ENCODE data around the gene BPGM. TPM values are rescaled to one million over a fixed set of nuclear protein-coding genes. Genes with fewer than 3 reads are reported as not detected.

Gene BPGM
- polyA plus RNA-seq, 2 donors = 9.5 to 27.1 TPM

GRCh38 chr7:134630237-134630636, 16.4 kb upstream of the BPGM start:
- H3K4me1 ChIP-seq (ENCODE audit: control insufficient read depth in 2 of 2, insufficient read depth in 2 of 2, low read length in 1 of 2) = no peaks in the 10 kb centered on the region

GRCh38 chr7:134630893-134631292, 15.8 kb upstream of the BPGM start:
- H3K27ac ChIP-seq (ENCODE audit: low read depth in 2 of 2, low read length in 1 of 2) = no peak overlapping the region
- H3K36me3 ChIP-seq (ENCODE audit: control insufficient read depth in 2 of 2, insufficient read depth in 2 of 2, low read length in 1 of 2) = no peaks in the 10 kb centered on the region
- no peak overlapping the region for H3K4me3 ChIP-seq (ENCODE audit: low read depth in 1 of 2, low read length in 2 of 2)

More at GRCh38 chr7:134630237-134630636, 16.4 kb upstream of the BPGM start:
- Histone ChIP-seq H3K4me3 (ENCODE audit: low read depth in 1 of 2, low read length in 2 of 2) (no peak overlapping the region), H3K36me3 (ENCODE audit: control insufficient read depth in 2 of 2, insufficient read depth in 2 of 2, low read length in 1 of 2) (no peaks in the 10 kb centered on the region), H3K27me3 (ENCODE audit: control insufficient read depth in 1 of 2, insufficient read depth in 2 of 2, low read length in 2 of 2) (no peaks in the 10 kb centered on the region), H3K27ac (ENCODE audit: low read depth in 2 of 2, low read length in 1 of 2) (no peak overlapping the region), H3K9me3 (ENCODE audit: control insufficient read depth in 2 of 2, insufficient read depth in 1 of 2, low read depth in 1 of 2, low read length in 1 of 2) (no peaks in the 10 kb centered on the region)
- 62 to 81% methylated on average over 1 of the region's 1 CpG for WGBS, 2 donors

GRCh38 chr7:134632052-134632451, 14.6 kb upstream of the BPGM start:
- no peak overlapping the region for H3K27ac ChIP-seq (ENCODE audit: low read depth in 2 of 2, low read length in 1 of 2)

More at GRCh38 chr7:134630893-134631292, 15.8 kb upstream of the BPGM start:
- no peaks in the 10 kb centered on the region for H3K27me3 ChIP-seq (ENCODE audit: control insufficient read depth in 1 of 2, insufficient read depth in 2 of 2, low read length in 2 of 2)
- H3K9me3 ChIP-seq (ENCODE audit: control insufficient read depth in 2 of 2, insufficient read depth in 1 of 2, low read depth in 1 of 2, low read length in 1 of 2) = no peaks in the 10 kb centered on the region
- H3K4me1 ChIP-seq (ENCODE audit: control insufficient read depth in 2 of 2, insufficient read depth in 2 of 2, low read length in 1 of 2) = no peaks in the 10 kb centered on the region

GRCh38 chr7:134632937-134633540, 13.6 kb upstream of the BPGM start:
- no peaks in the 10 kb centered on the region for H3K9me3 ChIP-seq (ENCODE audit: control insufficient read depth in 2 of 2, insufficient read depth in 1 of 2, low read depth in 1 of 2, low read length in 1 of 2)
- no peaks in the 10 kb centered on the region for H3K36me3 ChIP-seq (ENCODE audit: control insufficient read depth in 2 of 2, insufficient read depth in 2 of 2, low read length in 1 of 2)
- 39 to 48% methylated on average over 5 of the region's 5 CpGs for WGBS, 2 donors
- H3K4me1 ChIP-seq (ENCODE audit: control insufficient read depth in 2 of 2, insufficient read depth in 2 of 2, low read length in 1 of 2) = no peaks in the 10 kb centered on the region
- H3K4me3 ChIP-seq (ENCODE audit: low read depth in 1 of 2, low read length in 2 of 2) = no peak overlapping the region
- H3K27me3 ChIP-seq (ENCODE audit: control insufficient read depth in 1 of 2, insufficient read depth in 2 of 2, low read length in 2 of 2) = no peaks in the 10 kb centered on the region
- no peak overlapping the region for H3K27ac ChIP-seq (ENCODE audit: low read depth in 2 of 2, low read length in 1 of 2)

More at GRCh38 chr7:134632052-134632451, 14.6 kb upstream of the BPGM start:
- no peak overlapping the region for H3K4me3 ChIP-seq (ENCODE audit: low read depth in 1 of 2, low read length in 2 of 2)
- no peaks in the 10 kb centered on the region for H3K27me3 ChIP-seq (ENCODE audit: control insufficient read depth in 1 of 2, insufficient read depth in 2 of 2, low read length in 2 of 2)
- no peaks in the 10 kb centered on the region for H3K4me1 ChIP-seq (ENCODE audit: control insufficient read depth in 2 of 2, insufficient read depth in 2 of 2, low read length in 1 of 2)
- H3K9me3 ChIP-seq (ENCODE audit: control insufficient read depth in 2 of 2, insufficient read depth in 1 of 2, low read depth in 1 of 2, low read length in 1 of 2) = no peaks in the 10 kb centered on the region
- H3K36me3 ChIP-seq (ENCODE audit: control insufficient read depth in 2 of 2, insufficient read depth in 2 of 2, low read length in 1 of 2) = no peaks in the 10 kb centered on the region

- Histone ChIP-seq H3K9me3 (ENCODE audit: control insufficient read depth in 2 of 2, insufficient read depth in 1 of 2, low read depth in 1 of 2, low read length in 1 of 2) (no peaks in the 10 kb centered on the region), H3K4me3 (ENCODE audit: low read depth in 1 of 2, low read length in 2 of 2) (no peak overlapping the region), H3K4me1 (ENCODE audit: control insufficient read depth in 2 of 2, insufficient read depth in 2 of 2, low read length in 1 of 2) (no peaks in the 10 kb centered on the region), H3K27me3 (ENCODE audit: control insufficient read depth in 1 of 2, insufficient read depth in 2 of 2, low read length in 2 of 2) (no peaks in the 10 kb centered on the region), H3K27ac (ENCODE audit: low read depth in 2 of 2, low read length in 1 of 2) (no peak overlapping the region), H3K36me3 (ENCODE audit: control insufficient read depth in 2 of 2, insufficient read depth in 2 of 2, low read length in 1 of 2) (no peaks in the 10 kb centered on the region)
- WGBS, 2 donors = 47 to 66% methylated on average over 2 of the region's 2 CpGs
Measured at GRCh38 chr7:134636008-134636449, 10.6 kb upstream of the BPGM start.

GRCh38 chr7:134637441-134637840, 9.2 kb upstream of the BPGM start:
- no peaks in the 10 kb centered on the region for H3K36me3 ChIP-seq (ENCODE audit: control insufficient read depth in 2 of 2, insufficient read depth in 2 of 2, low read length in 1 of 2)
- no peaks in the 10 kb centered on the region for H3K4me1 ChIP-seq (ENCODE audit: control insufficient read depth in 2 of 2, insufficient read depth in 2 of 2, low read length in 1 of 2)
- H3K4me3 ChIP-seq (ENCODE audit: low read depth in 1 of 2, low read length in 2 of 2) = no peak overlapping the region
- no peaks in the 10 kb centered on the region for H3K27me3 ChIP-seq (ENCODE audit: control insufficient read depth in 1 of 2, insufficient read depth in 2 of 2, low read length in 2 of 2)
- 91 to 92% methylated on average over 4 of the region's 4 CpGs for WGBS, 2 donors
- H3K27ac ChIP-seq (ENCODE audit: low read depth in 2 of 2, low read length in 1 of 2) = no peak overlapping the region
- H3K9me3 ChIP-seq (ENCODE audit: control insufficient read depth in 2 of 2, insufficient read depth in 1 of 2, low read depth in 1 of 2, low read length in 1 of 2) = no peaks in the 10 kb centered on the region

GRCh38 chr7:134637934-134638719, 8.5 kb upstream of the BPGM start:
- no peaks in the 10 kb centered on the region for H3K36me3 ChIP-seq (ENCODE audit: control insufficient read depth in 2 of 2, insufficient read depth in 2 of 2, low read length in 1 of 2)
- H3K27me3 ChIP-seq (ENCODE audit: control insufficient read depth in 1 of 2, insufficient read depth in 2 of 2, low read length in 2 of 2) = no peaks in the 10 kb centered on the region
- H3K4me1 ChIP-seq (ENCODE audit: control insufficient read depth in 2 of 2, insufficient read depth in 2 of 2, low read length in 1 of 2) = no peaks in the 10 kb centered on the region
- H3K4me3 ChIP-seq (ENCODE audit: low read depth in 1 of 2, low read length in 2 of 2) = no peak overlapping the region
- H3K27ac ChIP-seq (ENCODE audit: low read depth in 2 of 2, low read length in 1 of 2) = no peak overlapping the region
- WGBS, 2 donors = 41 to 51% methylated on average over 7 of the region's 7 CpGs
- no peaks in the 10 kb centered on the region for H3K9me3 ChIP-seq (ENCODE audit: control insufficient read depth in 2 of 2, insufficient read depth in 1 of 2, low read depth in 1 of 2, low read length in 1 of 2)

- H3K27ac ChIP-seq (ENCODE audit: low read depth in 2 of 2, low read length in 1 of 2) = no peak overlapping the region
- no peaks in the 10 kb centered on the region for H3K36me3 ChIP-seq (ENCODE audit: control insufficient read depth in 2 of 2, insufficient read depth in 2 of 2, low read length in 1 of 2)
- no peak overlapping the region for H3K4me3 ChIP-seq (ENCODE audit: low read depth in 1 of 2, low read length in 2 of 2)
- no peaks in the 10 kb centered on the region for H3K27me3 ChIP-seq (ENCODE audit: control insufficient read depth in 1 of 2, insufficient read depth in 2 of 2, low read length in 2 of 2)
- 74 to 86% methylated on average over 3 of the region's 3 CpGs for WGBS, 2 donors
- H3K9me3 ChIP-seq (ENCODE audit: control insufficient read depth in 2 of 2, insufficient read depth in 1 of 2, low read depth in 1 of 2, low read length in 1 of 2) = no peaks in the 10 kb centered on the region
- H3K4me1 ChIP-seq (ENCODE audit: control insufficient read depth in 2 of 2, insufficient read depth in 2 of 2, low read length in 1 of 2) = no peaks in the 10 kb centered on the region
Measured at GRCh38 chr7:134639061-134639460, 7.6 kb upstream of the BPGM start.

GRCh38 chr7:134639683-134640279, 6.9 kb upstream of the BPGM start:
- 87 to 91% methylated on average over 4 of the region's 4 CpGs for WGBS, 2 donors
- no peaks in the 10 kb centered on the region for H3K9me3 ChIP-seq (ENCODE audit: control insufficient read depth in 2 of 2, insufficient read depth in 1 of 2, low read depth in 1 of 2, low read length in 1 of 2)
- H3K27me3 ChIP-seq (ENCODE audit: control insufficient read depth in 1 of 2, insufficient read depth in 2 of 2, low read length in 2 of 2) = no peaks in the 10 kb centered on the region
- no peaks in the 10 kb centered on the region for H3K36me3 ChIP-seq (ENCODE audit: control insufficient read depth in 2 of 2, insufficient read depth in 2 of 2, low read length in 1 of 2)
- no peak overlapping the region for H3K27ac ChIP-seq (ENCODE audit: low read depth in 2 of 2, low read length in 1 of 2)
- no peak overlapping the region for H3K4me3 ChIP-seq (ENCODE audit: low read depth in 1 of 2, low read length in 2 of 2)
- no peaks in the 10 kb centered on the region for H3K4me1 ChIP-seq (ENCODE audit: control insufficient read depth in 2 of 2, insufficient read depth in 2 of 2, low read length in 1 of 2)
